ENCODE measurements around the gene MYO10. TPM values are rescaled to one million over a fixed set of nuclear protein-coding genes. Genes with fewer than 3 reads are reported as not detected.
"Not testable (repeated sequence)": the region's sequence is repeated elsewhere in the genome, so short reads cannot be mapped to it uniquely, and the experiment has no call there.

MYO10 gene
- 100 to 1,000 TPM in 1 of 4 donors, 10 to 100 TPM in 3; 34.7 to 122 (median 71.2) TPM for total RNA-seq

GRCh38 chr5:16936150-16936988 lies at the start of gene MYO10:
TSS of gene MYO10 (minus strand) at chr5:16936288. CDS start at chr5:16935808, 480 bp downstream.
- TF ChIP-seq POLR2A (IDR thresholded peaks at IDR 0.05): peak; percentile 84 to 86
- peak in 1 of 6 experiments; percentile 4 for TF ChIP-seq CTCF (IDR thresholded peaks at IDR 0.05)
- Histone ChIP-seq H3K4me3 (peak within 1 kb of the TSS; percentile 50 to 85 (median 70)), H3K4me1 (peaks cover 0 to 25% (median 0%) of the 10 kb centered on the region in 4 donors), H3K36me3 (no peaks in the 10 kb centered on the region), H3K27me3 (no peaks in the 10 kb centered on the region), H3K27ac (peak within 1 kb of the TSS; percentile 48 to 95 (median 83)), H3K9me3 (no peaks in the 10 kb centered on the region)
- DNase-seq: peak; percentile 17 to 89 (median 83)

- H3K36me3 ChIP-seq, DNase-seq, H3K4me3 ChIP-seq, H3K9me3 ChIP-seq, H3K27me3 ChIP-seq, H3K27ac ChIP-seq, H3K4me1 ChIP-seq: not testable (repeated sequence)
Measured at GRCh38 chr5:16985304-16985703, 49.2 kb upstream of the MYO10 start.

- TF ChIP-seq POLR2A (IDR thresholded peaks at IDR 0.05) (no peak), CTCF (IDR thresholded peaks at IDR 0.05) (no peak)
- Histone ChIP-seq H3K9me3 (no peaks in the 10 kb centered on the region), H3K27me3 (no peaks in the 10 kb centered on the region), H3K4me3 (no peak overlapping the region), H3K36me3 (no peaks in the 10 kb centered on the region), H3K4me1 (no peaks in the 10 kb centered on the region), H3K27ac (no peak overlapping the region)
- DNase-seq: no peak
Measured at GRCh38 chr5:16983972-16984371, 47.9 kb upstream of the MYO10 start.

GRCh38 chr5:16983022-16983639 lies 47.0 kb upstream of the MYO10 start:
- H3K4me3 ChIP-seq: peak overlapping the region in 2 of 4 donors; percentile 18 to 34
- TF ChIP-seq CTCF (IDR thresholded peaks at IDR 0.05) (no peak), POLR2A (IDR thresholded peaks at IDR 0.05) (no peak)
- H3K27ac ChIP-seq: peak overlapping the region in 1 of 4 donors; percentile 22
- H3K4me1 ChIP-seq: no peaks in the 10 kb centered on the region
- H3K9me3 ChIP-seq: no peaks in the 10 kb centered on the region
- no peaks in the 10 kb centered on the region for H3K27me3 ChIP-seq
- DNase-seq: peak in 2 of 3 donors; percentile 50 to 73
- no peaks in the 10 kb centered on the region for H3K36me3 ChIP-seq

- H3K27ac ChIP-seq: no peak overlapping the region
- H3K4me3 ChIP-seq: no peak overlapping the region
- TF ChIP-seq CTCF (IDR thresholded peaks at IDR 0.05) (no peak), POLR2A (IDR thresholded peaks at IDR 0.05) (no peak)
- no peak for DNase-seq
- H3K36me3 ChIP-seq: no peaks in the 10 kb centered on the region
- no peaks in the 10 kb centered on the region for H3K4me1 ChIP-seq
- no peaks in the 10 kb centered on the region for H3K9me3 ChIP-seq
- H3K27me3 ChIP-seq: no peaks in the 10 kb centered on the region
Measured at GRCh38 chr5:16981700-16982099, 45.6 kb upstream of the MYO10 start.

GRCh38 chr5:16980983-16981382 lies 44.9 kb upstream of the MYO10 start:
- no peak overlapping the region for H3K27ac ChIP-seq
- DNase-seq: no peak
- H3K4me1 ChIP-seq: no peaks in the 10 kb centered on the region
- no peaks in the 10 kb centered on the region for H3K27me3 ChIP-seq
- no peaks in the 10 kb centered on the region for H3K36me3 ChIP-seq
- H3K4me3 ChIP-seq: no peak overlapping the region
- TF ChIP-seq CTCF (IDR thresholded peaks at IDR 0.05): no peak
- no peak for TF ChIP-seq POLR2A (IDR thresholded peaks at IDR 0.05)
- H3K9me3 ChIP-seq: no peaks in the 10 kb centered on the region

Data from Peyer's patch (tissue), 4 donors.